Neural progenitor cell (in vitro differentiated cells): Measurements from ENCODE around the gene GMPPA. TPM values are rescaled to one million over a fixed set of nuclear protein-coding genes. Genes with fewer than 3 reads are reported as not detected.

ENCODE experiments used
- DNase-seq: peaks from one replicate; pipeline ENCODE4 v3.0.0-alpha.2; 2016; ENCODE audit warnings: low spot score
- H2AFZ ChIP-seq: fragments of 200-600 bp; sonication (generic); replicated peaks from 2 replicates; pipeline ENCODE4 v1.6.1; 2016; ENCODE audit warnings: antibody characterized with exemption
- H3F3A ChIP-seq: fragments of 200-600 bp; sonication (generic); 2 replicates; pipeline ENCODE4 v1.6.1; 2016; ENCODE audit warnings: antibody characterized with exemption, low read depth
- H3K27ac ChIP-seq: fragments of 200-600 bp; sonication (generic); 2 replicates; pipeline ENCODE4 v1.5.1; 2016; ENCODE audit warnings: mild to moderate bottlenecking
- H3K27me3 ChIP-seq: fragments of 200-600 bp; sonication (generic); 2 replicates; pipeline ENCODE4 v1.6.1; 2016; ENCODE audit warnings: mild to moderate bottlenecking, moderate library complexity
- H3K36me3 ChIP-seq: fragments of 200-600 bp; sonication (generic); 2 replicates; pipeline ENCODE4 v1.5.1; 2016
- H3K4me1 ChIP-seq: fragments of 200-600 bp; sonication (generic); 2 replicates; pipeline ENCODE4 v1.6.1; 2016; ENCODE audit warnings: mixed run types
- H3K4me2 ChIP-seq: fragments of 200-600 bp; sonication (generic); 2 replicates; pipeline ENCODE4 v1.6.1; 2016
- H3K4me3 ChIP-seq: fragments of 200-600 bp; sonication (generic); 2 replicates; pipeline ENCODE4 v1.5.1; 2016
- H3K79me2 ChIP-seq: fragments of 200-600 bp; sonication (generic); 2 replicates; pipeline ENCODE4 v1.6.1; 2016; ENCODE audit warnings: low read depth
- H3K9ac ChIP-seq: fragments of 200-600 bp; sonication (generic); 2 replicates; pipeline ENCODE4 v1.6.1; 2016
- H3K9me3 ChIP-seq: fragments of 200-600 bp; sonication (generic); 2 replicates; pipeline ENCODE4 v1.5.1; 2016; ENCODE audit warnings: low read depth
- H4K20me1 ChIP-seq: fragments of 200-600 bp; sonication (generic); 2 replicates; pipeline ENCODE4 v1.6.1; 2016; ENCODE audit warnings: low read depth
- H3K27ac Mint-ChIP-seq: 3 replicates; pipeline ENCODE4 v1.8.0; 2021; ENCODE audit warnings: mixed read lengths
- H3K27me3 Mint-ChIP-seq: 2 replicates; pipeline ENCODE4 v1.8.0; 2022; ENCODE audit warnings: low read depth, mild to moderate bottlenecking, inconsistent platforms, moderate library complexity, mixed read lengths; ENCODE audit not compliant: insufficient read depth
- H3K36me3 Mint-ChIP-seq: 3 replicates; pipeline ENCODE4 v1.8.0; 2021; ENCODE audit warnings: mixed read lengths
- H3K4me1 Mint-ChIP-seq: 3 replicates; pipeline ENCODE4 v1.8.0; 2021; ENCODE audit warnings: mixed read lengths
- H3K4me3 Mint-ChIP-seq: 3 replicates; pipeline ENCODE4 v1.8.0; 2021; ENCODE audit warnings: mild to moderate bottlenecking, moderate library complexity, mixed read lengths
- H3K9me3 Mint-ChIP-seq: 3 replicates; pipeline ENCODE4 v1.8.0; 2020; ENCODE audit warnings: mixed read lengths
- CTCF ChIP-seq: fragments of 200-600 bp; sonication (generic); IDR thresholded peaks from 2 replicates; pipeline ENCODE4 v1.5.1; 2017; ENCODE audit warnings: antibody characterized with exemption, mild to moderate bottlenecking
- EZH2 ChIP-seq: fragments of 200-600 bp; sonication (generic); IDR thresholded peaks from 2 replicates; pipeline ENCODE4 v1.6.1; 2017; ENCODE audit warnings: antibody characterized with exemption, mild to moderate bottlenecking, moderate library complexity
- EZH2phosphoT487 ChIP-seq: fragments of 200-600 bp; sonication (generic); IDR thresholded peaks from 2 replicates; pipeline ENCODE4 v1.6.1; 2017; ENCODE audit warnings: antibody characterized with exemption
- total RNA-seq: library from RNA; depleted of rRNA; stranded (reverse); fragments of >200 nt; gene quantifications from 2 replicates; pipeline ENCODE4 v1.2.3, GENCODE V29; 2015; ENCODE audit warnings: low replicate concordance

Gene GMPPA
- total RNA-seq, 1 donor from 2014 or later, result 49.3 TPM

GRCh38 chr2:219475278-219475677, 23.4 kb upstream of the GMPPA start:
- H3K4me1 ChIP-seq, result peaks cover 5% of the 10 kb centered on the region
- TF ChIP-seq EZH2phosphoT487 (no peak), CTCF (no peak), EZH2 (no peak)
- no peak for DNase-seq
- Mint-ChIP-seq H3K36me3 (no peaks in the 10 kb centered on the region), H3K4me3 (peak overlapping the region; percentile 42), H3K9me3 (peaks cover 2% of the 10 kb centered on the region), H3K27ac (no peak overlapping the region), H3K4me1 (peaks cover 28% of the 10 kb centered on the region), H3K27me3 (peaks cover 6% of the 10 kb centered on the region)
- no peak overlapping the region for H3K4me2 ChIP-seq
- no peaks in the 10 kb centered on the region for H3K36me3 ChIP-seq
- peaks cover 8% of the 10 kb centered on the region for H3K27me3 ChIP-seq
- H3K4me3 ChIP-seq, result no peak overlapping the region
- no peak overlapping the region for H2AFZ ChIP-seq
- no peaks in the 10 kb centered on the region for H3K79me2 ChIP-seq
- no peaks in the 10 kb centered on the region for H3F3A ChIP-seq
- H3K9me3 ChIP-seq, result no peaks in the 10 kb centered on the region
- H3K9ac ChIP-seq, result no peak overlapping the region
- no peaks in the 10 kb centered on the region for H4K20me1 ChIP-seq
- H3K27ac ChIP-seq, result no peak overlapping the region

- no peaks in the 10 kb centered on the region for H3F3A ChIP-seq
- peak; percentile 79 for DNase-seq
- H4K20me1 ChIP-seq, result no peaks in the 10 kb centered on the region
- H3K4me3 ChIP-seq, result peak overlapping the region; percentile 53
- H3K27ac ChIP-seq, result no peak overlapping the region
- Mint-ChIP-seq H3K4me1 (peaks cover 25% of the 10 kb centered on the region), H3K27ac (no peak overlapping the region), H3K9me3 (peaks cover 2% of the 10 kb centered on the region), H3K36me3 (no peaks in the 10 kb centered on the region), H3K4me3 (peak overlapping the region; percentile 78), H3K27me3 (peaks cover 6% of the 10 kb centered on the region)
- peak; percentile 40 for TF ChIP-seq EZH2
- TF ChIP-seq CTCF, result peak; percentile 87
- no peak for TF ChIP-seq EZH2phosphoT487
- H3K9me3 ChIP-seq, result no peaks in the 10 kb centered on the region
- peak overlapping the region; percentile 67 for H2AFZ ChIP-seq
- peaks cover 8% of the 10 kb centered on the region for H3K27me3 ChIP-seq
- H3K36me3 ChIP-seq, result no peaks in the 10 kb centered on the region
- peak overlapping the region; percentile 88 for H3K4me2 ChIP-seq
- peaks cover 5% of the 10 kb centered on the region for H3K4me1 ChIP-seq
- H3K79me2 ChIP-seq, result no peaks in the 10 kb centered on the region
- H3K9ac ChIP-seq, result no peak overlapping the region
Measured at GRCh38 chr2:219475697-219476651, 22.7 kb upstream of the GMPPA start.

- H3K27ac Mint-ChIP-seq, result peak overlapping the region; percentile 29
Measured at GRCh38 chr2:219476652-219477151, 22.0 kb upstream of the GMPPA start.

More at GRCh38 chr2:219476652-219477151, 22.0 kb upstream of the GMPPA start:
- H3K4me3 ChIP-seq, result peak overlapping the region; percentile 53
- Mint-ChIP-seq H3K27me3 (peaks cover 4% of the 10 kb centered on the region), H3K4me1 (peaks cover 24% of the 10 kb centered on the region), H3K36me3 (peaks cover 3% of the 10 kb centered on the region), H3K9me3 (peaks cover under 1% of the 10 kb centered on the region), H3K4me3 (peak overlapping the region; percentile 78)
- H3F3A ChIP-seq, result no peaks in the 10 kb centered on the region
- peak overlapping the region; percentile 88 for H3K4me2 ChIP-seq
- TF ChIP-seq EZH2phosphoT487, result no peak
- no peak for TF ChIP-seq CTCF
- TF ChIP-seq EZH2, result no peak
- no peaks in the 10 kb centered on the region for H3K9me3 ChIP-seq
- H3K79me2 ChIP-seq, result no peaks in the 10 kb centered on the region
- H3K27me3 ChIP-seq, result peaks cover 15% of the 10 kb centered on the region
- no peaks in the 10 kb centered on the region for H4K20me1 ChIP-seq
- DNase-seq, result peak; percentile 85
- H3K9ac ChIP-seq, result no peak overlapping the region
- H3K4me1 ChIP-seq, result peaks cover 5% of the 10 kb centered on the region
- H3K36me3 ChIP-seq, result no peaks in the 10 kb centered on the region
- H3K27ac ChIP-seq, result no peak overlapping the region
- H2AFZ ChIP-seq, result peak overlapping the region; percentile 67
